HepG2 (cell line): Measurements from ENCODE around the gene CD72. TPM values are rescaled to one million over a fixed set of nuclear protein-coding genes. Genes with fewer than 3 reads are reported as not detected.
A peak's percentile ranks its signal among the peaks of the same experiment; 100 is the strongest.

Experiments used
- BORCS8-MEF2B ChIP-seq: sonication (generic); formaldehyde crosslinking; IDR thresholded peaks from 2 replicates; pipeline ENCODE4 v1.8.0; 2022; ENCODE audit warnings: mild to moderate bottlenecking, missing genetic modification reagents
- ISL2 ChIP-seq: sonication (generic); formaldehyde crosslinking; IDR thresholded peaks from 2 replicates; pipeline ENCODE4 v1.5.0; 2020; ENCODE audit warnings: missing genetic modification reagents
- MATR3 ChIP-seq: sonication (generic); formaldehyde crosslinking; IDR thresholded peaks from 2 replicates; pipeline ENCODE4 v1.4.0; 2020; ENCODE audit warnings: missing genetic modification reagents
- PITX1 ChIP-seq: sonication (generic); formaldehyde crosslinking; IDR thresholded peaks from 2 replicates; pipeline ENCODE4 v1.5.1; 2020; ENCODE audit warnings: mild to moderate bottlenecking, missing genetic modification reagents
- PPARG ChIP-seq: conservative IDR thresholded peaks from 2 replicates; pipeline ENCODE4 v1.6.1; 2016; ENCODE audit warnings: missing biosample characterization, missing genetic modification reagents
- SMARCE1 ChIP-seq: fragments of 450-650 bp; IDR thresholded peaks from 2 replicates; pipeline ENCODE4 v1.6.1; 2017; ENCODE audit warnings: borderline replicate concordance
- SNRNP70 ChIP-seq: fragments of 200-400 bp; formaldehyde crosslinking; IDR thresholded peaks from 2 replicates; pipeline ENCODE4 v1.6.1; 2017; ENCODE audit warnings: mild to moderate bottlenecking, low read depth, low read length, moderate library complexity
- TBX2 ChIP-seq: sonication (generic); formaldehyde crosslinking; IDR thresholded peaks from 2 replicates; pipeline ENCODE4 v1.5.0; 2020; ENCODE audit warnings: missing genetic modification reagents, mild to moderate bottlenecking, borderline replicate concordance
- ZNF101 ChIP-seq: sonication (generic); formaldehyde crosslinking; IDR thresholded peaks from 2 replicates; pipeline ENCODE4 v1.4.0; 2020; ENCODE audit warnings: mild to moderate bottlenecking, low read depth, missing genetic modification reagents, borderline replicate concordance
- ZNF318 ChIP-seq: sonication (generic); formaldehyde crosslinking; IDR thresholded peaks from 2 replicates; pipeline ENCODE4 v1.4.0; 2020; ENCODE audit warnings: mild to moderate bottlenecking, missing genetic modification reagents
- ZNF333 ChIP-seq: sonication (generic); formaldehyde crosslinking; IDR thresholded peaks from 2 replicates; pipeline ENCODE4 v1.4.0; 2020; ENCODE audit warnings: mild to moderate bottlenecking, missing genetic modification reagents, borderline replicate concordance
- ZNF468 ChIP-seq: sonication (generic); formaldehyde crosslinking; IDR thresholded peaks from 2 replicates; pipeline ENCODE4 v1.8.0; 2022; ENCODE audit warnings: mild to moderate bottlenecking, moderate library complexity, missing genetic modification reagents
- ZNF549 ChIP-seq: sonication (generic); formaldehyde crosslinking; IDR thresholded peaks from 2 replicates; pipeline ENCODE4 v1.5.0; 2020; ENCODE audit warnings: missing genetic modification reagents
- ZNF564 ChIP-seq: sonication (generic); formaldehyde crosslinking; IDR thresholded peaks from 2 replicates; pipeline ENCODE4 v1.8.1; 2023; ENCODE audit warnings: mild to moderate bottlenecking, missing genetic modification reagents
- ZNF790 ChIP-seq: sonication (generic); formaldehyde crosslinking; IDR thresholded peaks from 2 replicates; pipeline ENCODE4 v1.8.0; 2022; ENCODE audit warnings: missing genetic modification reagents, mild to moderate bottlenecking, borderline replicate concordance
- ZSCAN5A ChIP-seq: sonication (generic); formaldehyde crosslinking; IDR thresholded peaks from 2 replicates; pipeline ENCODE4 v1.8.0; 2022; ENCODE audit warnings: mild to moderate bottlenecking, missing genetic modification reagents, borderline replicate concordance
- polyA plus RNA-seq, 8 experiments: library from polyadenylated mRNA; depleted of rRNA in 3 of 8; stranded (reverse) in 7 of 8; unstranded in 1 of 8; fragments of >200 nt; fragmentation: Illumina TruSeq in 4 of 8; extraction: Trizol in 4 of 8; gene quantifications; 2 replicates each; pipeline versions ENCODE4 v1.2.1 to v1.2.3, GENCODE V29; 2011 to 2016; ENCODE audit warnings: low read depth in 4 of 8, missing spikeins in 1 of 8, mixed read lengths in 1 of 8; ENCODE audit not compliant: insufficient read depth in 1 of 8
- total RNA-seq, 5 experiments: library from RNA; depleted of rRNA; stranded (reverse); fragments of >200 nt; fragmentation: Illumina TruSeq; extraction: Trizol; gene quantifications; 2 replicates each; pipeline ENCODE4 v1.2.3, GENCODE V29; 2016; ENCODE audit warnings: low read depth in 1 of 5
- TF ChIP-seq, protein P1 (sequence below): IDR thresholded peaks from 2 replicates; pipeline ENCODE4 v1.6.1; 2016
- TF ChIP-seq, protein P2 (sequence below): sonication (generic); formaldehyde crosslinking; IDR thresholded peaks from 2 replicates; pipeline ENCODE4 v1.4.0; 2020; ENCODE audit warnings: missing genetic modification reagents, low read depth, mild to moderate bottlenecking, borderline replicate concordance

The CD72 gene
- total and polyA plus RNA-seq, 2 of the 13 experiments (the other 11 are each of a cell fraction or from before 2014, with no cell fraction given): 0.18 to 1.1 TPM

DNA sequence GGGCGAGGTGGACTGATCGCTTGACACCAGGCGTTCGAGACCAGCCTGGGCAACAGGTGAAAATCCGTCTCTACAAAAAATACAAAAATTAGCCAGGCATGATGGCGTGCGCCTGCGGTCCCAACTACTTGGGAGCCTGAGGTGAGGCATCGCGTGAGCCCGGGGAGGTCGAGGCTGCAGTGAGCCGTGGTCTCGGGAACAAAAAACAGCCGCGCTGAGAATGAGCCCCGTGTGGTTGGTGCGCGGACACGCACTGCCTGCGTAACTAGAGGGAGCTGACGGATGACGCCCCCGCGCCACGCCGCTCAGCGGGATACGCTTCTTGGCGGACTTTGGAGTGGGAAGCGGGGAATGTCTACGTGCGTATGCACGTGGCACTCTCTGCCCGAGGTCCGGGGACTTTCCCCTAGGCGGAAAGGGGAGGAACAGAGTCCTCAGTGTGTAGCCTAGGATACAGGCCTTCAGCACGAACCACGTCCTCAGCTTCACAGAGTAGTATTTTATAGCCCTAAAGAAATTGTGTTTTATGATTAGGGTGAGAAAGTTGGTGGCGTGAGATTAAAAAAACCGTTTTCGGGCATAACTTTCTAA is 39.4 kb upstream of the CD72 start, which contains the start of gene RMRP (continued):
- TF ChIP-seq ZNF790 (CRISPR knock-in tag) (peak; percentile 97; the same call in 1 of the 2 replicates), ZNF101 (no peak), ZNF318 (CRISPR knock-in tag) (no peak; the same call in 1 of the 2 replicates), SNRNP70 (no peak), ZNF468 (CRISPR knock-in tag) (peak; percentile 28; the same call in 1 of the 2 replicates), PITX1 (CRISPR knock-in tag) (peak; percentile 86), ZNF564 (CRISPR knock-in tag) (peak; percentile 92), SMARCE1 (no peak), MATR3 (no peak), ZNF333 (CRISPR knock-in tag) (no peak), ZSCAN5A (CRISPR knock-in tag) (peak; percentile 96), TBX2 (peak; percentile 95), ISL2 (CRISPR knock-in tag) (peak; percentile 86), BORCS8-MEF2B (CRISPR knock-in tag) (peak; percentile 94), ZNF549 (CRISPR knock-in tag) (peak; percentile 90; the same call in 1 of the 2 replicates), PPARG (CRISPR knock-in tag) (peak; percentile 83)
- TF ChIP-seq, protein P1, sequence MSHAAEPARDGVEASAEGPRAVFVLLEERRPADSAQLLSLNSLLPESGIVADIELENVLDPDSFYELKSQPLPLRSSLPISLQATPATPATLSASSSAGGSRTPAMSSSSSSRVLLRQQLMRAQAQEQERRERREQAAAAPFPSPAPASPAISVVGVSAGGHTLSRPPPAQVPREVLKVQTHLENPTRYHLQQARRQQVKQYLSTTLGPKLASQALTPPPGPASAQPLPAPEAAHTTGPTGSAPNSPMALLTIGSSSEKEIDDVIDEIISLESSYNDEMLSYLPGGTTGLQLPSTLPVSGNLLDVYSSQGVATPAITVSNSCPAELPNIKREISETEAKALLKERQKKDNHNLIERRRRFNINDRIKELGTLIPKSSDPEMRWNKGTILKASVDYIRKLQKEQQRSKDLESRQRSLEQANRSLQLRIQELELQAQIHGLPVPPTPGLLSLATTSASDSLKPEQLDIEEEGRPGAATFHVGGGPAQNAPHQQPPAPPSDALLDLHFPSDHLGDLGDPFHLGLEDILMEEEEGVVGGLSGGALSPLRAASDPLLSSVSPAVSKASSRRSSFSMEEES (CRISPR knock-in tag): peak; percentile 97
- TF ChIP-seq, protein P2, sequence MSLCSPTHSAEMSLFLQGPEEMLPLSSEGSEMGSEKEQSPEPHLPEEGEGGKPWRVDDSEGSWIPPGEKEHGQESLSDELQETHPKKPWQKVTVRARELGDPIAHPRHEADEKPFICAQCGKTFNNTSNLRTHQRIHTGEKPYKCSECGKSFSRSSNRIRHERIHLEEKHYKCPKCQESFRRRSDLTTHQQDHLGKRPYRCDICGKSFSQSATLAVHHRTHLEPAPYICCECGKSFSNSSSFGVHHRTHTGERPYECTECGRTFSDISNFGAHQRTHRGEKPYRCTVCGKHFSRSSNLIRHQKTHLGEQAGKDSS (CRISPR knock-in tag): peak; percentile 93; the same call in 1 of the 2 replicates
